Activated B cell treated with CpG ODN at 0.5 μM for 24 hours (primary cell): Measurements from ENCODE around the gene ADAMTSL1. TPM values are rescaled to one million over a fixed set of nuclear protein-coding genes. Genes with fewer than 3 reads are reported as not detected.

Source experiments
- ATAC-seq: fragments of 200-7000 bp; cut with Tn5 transposase; one replicate; pipeline ENCODE4 v1.10.0; 2021; ENCODE audit warnings: low read depth, mild to moderate bottlenecking, moderate library complexity
- CTCF ChIA-PET: fragments of 350-600 bp; sonication (Branson Sonifier 250); formaldehyde crosslinking; loops from one replicate; lab custom pipeline; 2021; ENCODE audit warnings: antibody characterized with exemption; lab: Charles Lee
- POLR2A ChIA-PET: fragments of 350-600 bp; sonication (Branson Sonifier 250); formaldehyde crosslinking; loops from one replicate; lab custom pipeline; 2021; ENCODE audit warnings: antibody characterized with exemption; lab: Charles Lee
- DNase-seq: peaks from one replicate; pipeline ENCODE4 v3.0.0; 2022
- H3K27ac Mint-ChIP-seq: one replicate; pipeline ENCODE4 v1.8.0; 2020; ENCODE audit warnings: mixed read lengths
- H3K27me3 Mint-ChIP-seq: one replicate; pipeline ENCODE4 v1.8.0; 2021; ENCODE audit warnings: mixed read lengths
- H3K36me3 Mint-ChIP-seq: one replicate; pipeline ENCODE4 v1.8.0; 2021; ENCODE audit warnings: low read depth, mixed read lengths
- H3K4me1 Mint-ChIP-seq: one replicate; pipeline ENCODE4 v1.8.0; 2021; ENCODE audit warnings: mixed read lengths
- H3K4me3 Mint-ChIP-seq: one replicate; pipeline ENCODE4 v1.8.0; 2020; ENCODE audit warnings: mild to moderate bottlenecking, mixed read lengths
- H3K9me3 Mint-ChIP-seq: one replicate; pipeline ENCODE4 v1.8.0; 2020; ENCODE audit warnings: mixed read lengths
- intact Hi-C: fragments of 100-400 bp; cut with micrococcal nuclease; formaldehyde crosslinking; loops from one replicate; pipeline ENCODE4 v1.15.1; 2024
- total RNA-seq: library from RNA; stranded (reverse); gene quantifications from 2 replicates; pipeline ENCODE4 v1.2.3, GENCODE V29; 2022
- TF ChIP-seq, protein P1 (sequence below): fragments of 200-600 bp; IDR thresholded peaks from one replicate; pipeline ENCODE4 v1.8.0; 2022; ENCODE audit warnings: antibody characterized with exemption, mild to moderate bottlenecking

Gene ADAMTSL1
- total RNA-seq, 1 donor from 2014 or later: not detected

GRCh38 chr9:18474783-18475182, 830 bp downstream of the ADAMTSL1 start:
- Mint-ChIP-seq H3K4me1 (no peaks in the 10 kb centered on the region), H3K27me3 (peaks cover 2% of the 10 kb centered on the region), H3K36me3 (no peaks in the 10 kb centered on the region), H3K9me3 (no peaks in the 10 kb centered on the region), H3K27ac (no peak overlapping the region), H3K4me3 (no peak overlapping the region)
- POLR2A ChIA-PET: no interaction called here
- ATAC-seq: no peak
- TF ChIP-seq, protein P1, sequence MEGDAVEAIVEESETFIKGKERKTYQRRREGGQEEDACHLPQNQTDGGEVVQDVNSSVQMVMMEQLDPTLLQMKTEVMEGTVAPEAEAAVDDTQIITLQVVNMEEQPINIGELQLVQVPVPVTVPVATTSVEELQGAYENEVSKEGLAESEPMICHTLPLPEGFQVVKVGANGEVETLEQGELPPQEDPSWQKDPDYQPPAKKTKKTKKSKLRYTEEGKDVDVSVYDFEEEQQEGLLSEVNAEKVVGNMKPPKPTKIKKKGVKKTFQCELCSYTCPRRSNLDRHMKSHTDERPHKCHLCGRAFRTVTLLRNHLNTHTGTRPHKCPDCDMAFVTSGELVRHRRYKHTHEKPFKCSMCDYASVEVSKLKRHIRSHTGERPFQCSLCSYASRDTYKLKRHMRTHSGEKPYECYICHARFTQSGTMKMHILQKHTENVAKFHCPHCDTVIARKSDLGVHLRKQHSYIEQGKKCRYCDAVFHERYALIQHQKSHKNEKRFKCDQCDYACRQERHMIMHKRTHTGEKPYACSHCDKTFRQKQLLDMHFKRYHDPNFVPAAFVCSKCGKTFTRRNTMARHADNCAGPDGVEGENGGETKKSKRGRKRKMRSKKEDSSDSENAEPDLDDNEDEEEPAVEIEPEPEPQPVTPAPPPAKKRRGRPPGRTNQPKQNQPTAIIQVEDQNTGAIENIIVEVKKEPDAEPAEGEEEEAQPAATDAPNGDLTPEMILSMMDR: no peak
- intact Hi-C loops: no loop called here
- CTCF ChIA-PET: no interaction called here
- no peak for DNase-seq

- TF ChIP-seq, protein P1: no peak
- POLR2A ChIA-PET: no interaction called here
- CTCF ChIA-PET: no interaction called here
- no peak overlapping the region for H3K4me3 Mint-ChIP-seq
- DNase-seq: no peak
- no peaks in the 10 kb centered on the region for H3K4me1 Mint-ChIP-seq
- no peak overlapping the region for H3K27ac Mint-ChIP-seq
- no peaks in the 10 kb centered on the region for H3K9me3 Mint-ChIP-seq
- no peak for ATAC-seq
- no peaks in the 10 kb centered on the region for H3K36me3 Mint-ChIP-seq
- intact Hi-C loops: no loop called here
- H3K27me3 Mint-ChIP-seq: peaks cover 2% of the 10 kb centered on the region
These were observed 3.2 kb downstream of the ADAMTSL1 start for GRCh38 chr9:18477121-18477660.

DNA sequence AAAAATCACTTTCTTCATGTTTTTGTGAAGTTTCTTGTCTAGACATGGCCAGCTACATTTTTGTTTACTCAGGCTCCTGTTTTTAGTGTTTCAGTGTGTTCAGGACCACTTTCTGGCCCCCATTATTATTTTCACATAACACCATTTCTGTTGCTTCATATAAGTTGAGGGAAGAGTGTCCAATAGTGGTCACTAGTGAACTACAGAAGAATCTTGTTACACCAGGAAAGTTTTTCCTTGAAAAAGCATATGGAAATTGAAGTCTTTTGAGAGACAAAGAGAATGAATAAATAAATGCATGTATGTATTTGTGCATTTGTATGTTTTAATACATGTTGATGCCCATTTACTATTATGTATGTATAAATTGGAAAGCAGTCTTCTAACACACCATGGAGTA, 3.8 kb downstream of the ADAMTSL1 start:
- intact Hi-C loops: no loop called here
- H3K27me3 Mint-ChIP-seq: peaks cover 2% of the 10 kb centered on the region
- TF ChIP-seq, protein P1: no peak

GRCh38 chr9:18478501-18479361, 4.8 kb downstream of the ADAMTSL1 start:
- intact Hi-C loops: no loop called here
- no peaks in the 10 kb centered on the region for H3K9me3 Mint-ChIP-seq
- no peaks in the 10 kb centered on the region for H3K36me3 Mint-ChIP-seq
- POLR2A ChIA-PET: no interaction called here
- H3K27me3 Mint-ChIP-seq: peaks cover 2% of the 10 kb centered on the region
- DNase-seq (no peak), ATAC-seq (no peak)
- H3K4me1 Mint-ChIP-seq: no peaks in the 10 kb centered on the region
- TF ChIP-seq, protein P1: no peak
- no peak overlapping the region for H3K27ac Mint-ChIP-seq
- H3K4me3 Mint-ChIP-seq: no peak overlapping the region
- CTCF ChIA-PET: no interaction called here

More for the DNA sequence above, 3.8 kb downstream of the ADAMTSL1 start:
- ChIA-PET POLR2A (no interaction called here), CTCF (no interaction called here)
- no peak for DNase-seq
- Mint-ChIP-seq H3K27ac (no peak overlapping the region), H3K36me3 (no peaks in the 10 kb centered on the region), H3K4me1 (no peaks in the 10 kb centered on the region), H3K9me3 (no peaks in the 10 kb centered on the region), H3K4me3 (no peak overlapping the region)
- ATAC-seq: no peak

DNA sequence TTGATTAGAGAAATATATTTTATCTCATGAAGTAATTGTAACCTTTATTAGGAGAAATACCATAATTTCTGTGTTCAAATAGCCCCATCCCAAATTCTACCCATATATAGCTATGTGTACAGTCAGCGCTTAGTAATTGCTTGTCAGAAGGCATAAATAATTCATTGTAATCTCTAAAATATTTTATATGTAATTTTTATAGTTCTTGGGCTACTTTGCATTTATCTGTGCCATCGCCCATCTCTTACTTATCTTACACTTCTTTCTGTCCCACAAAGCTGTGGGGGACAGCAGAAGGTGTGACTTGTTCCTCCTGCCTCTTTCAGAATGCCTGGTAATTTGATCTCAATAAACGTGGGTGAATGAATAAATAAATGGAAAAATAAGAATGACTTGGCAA, 5.5 kb downstream of the ADAMTSL1 start:
- ATAC-seq: no peak
- DNase-seq: no peak
- no peaks in the 10 kb centered on the region for H3K4me1 Mint-ChIP-seq
- no peaks in the 10 kb centered on the region for H3K27me3 Mint-ChIP-seq
- ChIA-PET CTCF (no interaction called here), POLR2A (no interaction called here)
- no peak overlapping the region for H3K27ac Mint-ChIP-seq
- intact Hi-C loops: no loop called here
- no peak overlapping the region for H3K4me3 Mint-ChIP-seq
- TF ChIP-seq, protein P1: no peak
- no peaks in the 10 kb centered on the region for H3K36me3 Mint-ChIP-seq
- no peaks in the 10 kb centered on the region for H3K9me3 Mint-ChIP-seq
